PFSK-1 (cell line): Measurements from ENCODE around the gene GTPBP1.

ENCODE experiments used
- POLR2AphosphoS5 ChIP-seq: IDR thresholded peaks from 2 replicates; pipeline ENCODE4 v1.6.1; 2012; ENCODE audit warnings: low read depth, mild to moderate bottlenecking, control low read depth, low read length, moderate library complexity
- TF ChIP-seq, protein P1 (sequence below), 2 experiments: IDR thresholded peaks; 2 replicates each; pipeline versions ENCODE4 v1.6.1 to v1.8.0; 2011 to 2012; ENCODE audit warnings: low read depth in 2 of 2, low read length in 2 of 2, control low read depth in 1 of 2, inconsistent platforms in 1 of 2, mild to moderate bottlenecking in 1 of 2, moderate library complexity in 1 of 2; ENCODE audit not compliant: insufficient read depth in 1 of 2

DNA sequence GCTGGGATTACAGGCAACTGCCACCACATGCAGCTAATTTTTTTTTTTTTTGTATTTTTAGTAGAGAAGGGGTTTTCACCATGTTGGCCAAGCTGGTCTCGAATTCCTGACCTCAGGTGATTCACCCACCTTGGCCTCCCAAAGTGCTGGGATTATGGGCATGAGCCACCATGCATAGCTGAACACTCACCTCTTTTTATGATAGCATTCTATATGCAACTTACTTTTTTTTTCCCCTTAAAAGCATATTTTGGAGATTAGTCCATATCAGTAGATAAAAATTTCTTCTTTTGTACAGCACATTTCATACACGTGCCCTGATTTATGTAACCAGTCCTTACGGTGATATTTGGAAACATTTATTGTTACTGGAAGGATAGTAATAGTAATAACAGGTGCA lies 14.6 kb downstream of the GTPBP1 start:
- no peak for TF ChIP-seq POLR2AphosphoS5
- TF ChIP-seq, protein P1, sequence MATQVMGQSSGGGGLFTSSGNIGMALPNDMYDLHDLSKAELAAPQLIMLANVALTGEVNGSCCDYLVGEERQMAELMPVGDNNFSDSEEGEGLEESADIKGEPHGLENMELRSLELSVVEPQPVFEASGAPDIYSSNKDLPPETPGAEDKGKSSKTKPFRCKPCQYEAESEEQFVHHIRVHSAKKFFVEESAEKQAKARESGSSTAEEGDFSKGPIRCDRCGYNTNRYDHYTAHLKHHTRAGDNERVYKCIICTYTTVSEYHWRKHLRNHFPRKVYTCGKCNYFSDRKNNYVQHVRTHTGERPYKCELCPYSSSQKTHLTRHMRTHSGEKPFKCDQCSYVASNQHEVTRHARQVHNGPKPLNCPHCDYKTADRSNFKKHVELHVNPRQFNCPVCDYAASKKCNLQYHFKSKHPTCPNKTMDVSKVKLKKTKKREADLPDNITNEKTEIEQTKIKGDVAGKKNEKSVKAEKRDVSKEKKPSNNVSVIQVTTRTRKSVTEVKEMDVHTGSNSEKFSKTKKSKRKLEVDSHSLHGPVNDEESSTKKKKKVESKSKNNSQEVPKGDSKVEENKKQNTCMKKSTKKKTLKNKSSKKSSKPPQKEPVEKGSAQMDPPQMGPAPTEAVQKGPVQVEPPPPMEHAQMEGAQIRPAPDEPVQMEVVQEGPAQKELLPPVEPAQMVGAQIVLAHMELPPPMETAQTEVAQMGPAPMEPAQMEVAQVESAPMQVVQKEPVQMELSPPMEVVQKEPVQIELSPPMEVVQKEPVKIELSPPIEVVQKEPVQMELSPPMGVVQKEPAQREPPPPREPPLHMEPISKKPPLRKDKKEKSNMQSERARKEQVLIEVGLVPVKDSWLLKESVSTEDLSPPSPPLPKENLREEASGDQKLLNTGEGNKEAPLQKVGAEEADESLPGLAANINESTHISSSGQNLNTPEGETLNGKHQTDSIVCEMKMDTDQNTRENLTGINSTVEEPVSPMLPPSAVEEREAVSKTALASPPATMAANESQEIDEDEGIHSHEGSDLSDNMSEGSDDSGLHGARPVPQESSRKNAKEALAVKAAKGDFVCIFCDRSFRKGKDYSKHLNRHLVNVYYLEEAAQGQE (IDR thresholded peaks at IDR 0.05; ENCODE audit: insufficient read depth in 1 of 2, low read depth in 2 of 2, low read length in 2 of 2), result no peak
